Measurements from ENCODE around the gene NCAN.

- TF ChIP-seq CTCF (IDR thresholded peaks at IDR 0.05), result no peak
- TF ChIP-seq POLR2A (IDR thresholded peaks at IDR 0.05), result no peak
Measured at GRCh38 chr19:19280561-19280960, 68.8 kb downstream of the NCAN start.
